Mucosa of stomach (tissue), 1 donor: ENCODE measurements around the gene APBA1.

ENCODE experiments used
- H3K27me3 ChIP-seq: one replicate; pipeline ENCODE4 v1.7.0; 2013; ENCODE audit warnings: mild to moderate bottlenecking, low read length; ENCODE audit not compliant: control insufficient read depth, insufficient read depth
- H3K36me3 ChIP-seq: one replicate; pipeline ENCODE4 v1.7.0; 2013; ENCODE audit warnings: low read length; ENCODE audit not compliant: control insufficient read depth, insufficient read depth
- H3K4me1 ChIP-seq: one replicate; pipeline ENCODE4 v1.7.0; 2013; ENCODE audit warnings: mild to moderate bottlenecking, low read length; ENCODE audit not compliant: control insufficient read depth, insufficient read depth
- H3K4me3 ChIP-seq: one replicate; pipeline ENCODE4 v1.7.0; 2013; ENCODE audit warnings: low read length
- H3K9ac ChIP-seq: one replicate; pipeline ENCODE4 v1.7.0; 2013; ENCODE audit warnings: mild to moderate bottlenecking, low read length, moderate library complexity
- H3K9me3 ChIP-seq: one replicate; pipeline ENCODE4 v1.7.0; 2013; ENCODE audit warnings: mild to moderate bottlenecking, low read length, moderate library complexity; ENCODE audit not compliant: control insufficient read depth
- donor health status: Pancreatic carcinoma.

APBA1 gene

GRCh38 chr9:69535286-69535832 lies 136.8 kb downstream of the APBA1 start:
- Histone ChIP-seq H3K36me3 (no peaks in the 10 kb centered on the region), H3K9ac (no peak overlapping the region), H3K4me1 (no peaks in the 10 kb centered on the region), H3K4me3 (no peak overlapping the region), H3K27me3 (no peaks in the 10 kb centered on the region), H3K9me3 (no peaks in the 10 kb centered on the region)

DNA sequence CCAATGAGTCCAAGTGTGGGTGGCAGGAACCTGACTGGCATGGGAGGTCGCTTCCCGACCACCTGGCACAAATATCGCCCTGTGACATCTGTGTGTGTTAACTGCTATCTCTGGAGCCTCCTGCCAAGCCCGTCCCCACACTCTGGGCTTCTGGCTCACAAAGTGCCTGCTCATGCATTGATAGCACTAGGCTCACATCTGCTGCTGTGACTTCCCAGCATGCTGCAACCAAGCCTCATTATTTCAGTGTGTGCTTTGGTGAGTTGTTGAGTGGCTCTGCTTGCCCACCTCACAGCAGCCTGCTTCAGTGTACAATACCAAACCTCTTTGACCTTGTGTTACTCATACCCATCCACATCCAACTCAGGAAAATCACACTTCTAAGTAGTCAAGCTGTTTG lies 139.8 kb downstream of the APBA1 start:
- H3K9me3 ChIP-seq = no peaks in the 10 kb centered on the region
- H3K27me3 ChIP-seq = no peaks in the 10 kb centered on the region
- no peaks in the 10 kb centered on the region for H3K36me3 ChIP-seq
- H3K4me3 ChIP-seq = no peak overlapping the region
- no peak overlapping the region for H3K9ac ChIP-seq
- H3K4me1 ChIP-seq = no peaks in the 10 kb centered on the region

GRCh38 chr9:69527454-69527853 lies 144.7 kb downstream of the APBA1 start:
- no peaks in the 10 kb centered on the region for H3K27me3 ChIP-seq
- H3K4me3 ChIP-seq = no peak overlapping the region
- H3K9me3 ChIP-seq = no peaks in the 10 kb centered on the region
- H3K36me3 ChIP-seq = no peaks in the 10 kb centered on the region
- H3K9ac ChIP-seq = no peak overlapping the region
- no peaks in the 10 kb centered on the region for H3K4me1 ChIP-seq

DNA sequence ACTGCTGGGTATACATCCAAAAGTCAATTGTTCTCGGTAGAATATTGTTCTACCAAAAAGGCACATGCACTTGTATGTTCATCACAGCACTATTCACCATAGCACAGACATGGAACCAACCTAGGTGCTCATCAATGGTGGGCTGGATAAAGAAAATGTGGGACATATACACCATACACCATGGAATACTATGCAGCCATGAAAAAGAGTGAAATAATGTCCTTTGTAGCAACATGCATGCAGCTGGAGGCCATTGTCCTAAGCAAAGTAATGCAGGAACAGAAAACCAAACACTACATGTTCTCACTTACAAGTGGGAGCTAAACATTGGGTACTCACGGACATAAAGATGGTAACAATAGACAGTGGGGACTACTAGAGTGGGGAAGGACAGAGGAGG lies 145.5 kb downstream of the APBA1 start:
- H3K4me3 ChIP-seq = no peak overlapping the region
- no peaks in the 10 kb centered on the region for H3K4me1 ChIP-seq
- H3K9ac ChIP-seq = no peak overlapping the region
- no peaks in the 10 kb centered on the region for H3K36me3 ChIP-seq
- H3K27me3 ChIP-seq = no peaks in the 10 kb centered on the region
- H3K9me3 ChIP-seq = no peaks in the 10 kb centered on the region

- Histone ChIP-seq H3K9me3 (no peaks in the 10 kb centered on the region), H3K4me3 (no peak overlapping the region), H3K9ac (no peak overlapping the region), H3K36me3 (no peaks in the 10 kb centered on the region), H3K4me1 (no peaks in the 10 kb centered on the region), H3K27me3 (no peaks in the 10 kb centered on the region)
These were observed 152.5 kb downstream of the APBA1 start for GRCh38 chr9:69519470-69520240.

DNA sequence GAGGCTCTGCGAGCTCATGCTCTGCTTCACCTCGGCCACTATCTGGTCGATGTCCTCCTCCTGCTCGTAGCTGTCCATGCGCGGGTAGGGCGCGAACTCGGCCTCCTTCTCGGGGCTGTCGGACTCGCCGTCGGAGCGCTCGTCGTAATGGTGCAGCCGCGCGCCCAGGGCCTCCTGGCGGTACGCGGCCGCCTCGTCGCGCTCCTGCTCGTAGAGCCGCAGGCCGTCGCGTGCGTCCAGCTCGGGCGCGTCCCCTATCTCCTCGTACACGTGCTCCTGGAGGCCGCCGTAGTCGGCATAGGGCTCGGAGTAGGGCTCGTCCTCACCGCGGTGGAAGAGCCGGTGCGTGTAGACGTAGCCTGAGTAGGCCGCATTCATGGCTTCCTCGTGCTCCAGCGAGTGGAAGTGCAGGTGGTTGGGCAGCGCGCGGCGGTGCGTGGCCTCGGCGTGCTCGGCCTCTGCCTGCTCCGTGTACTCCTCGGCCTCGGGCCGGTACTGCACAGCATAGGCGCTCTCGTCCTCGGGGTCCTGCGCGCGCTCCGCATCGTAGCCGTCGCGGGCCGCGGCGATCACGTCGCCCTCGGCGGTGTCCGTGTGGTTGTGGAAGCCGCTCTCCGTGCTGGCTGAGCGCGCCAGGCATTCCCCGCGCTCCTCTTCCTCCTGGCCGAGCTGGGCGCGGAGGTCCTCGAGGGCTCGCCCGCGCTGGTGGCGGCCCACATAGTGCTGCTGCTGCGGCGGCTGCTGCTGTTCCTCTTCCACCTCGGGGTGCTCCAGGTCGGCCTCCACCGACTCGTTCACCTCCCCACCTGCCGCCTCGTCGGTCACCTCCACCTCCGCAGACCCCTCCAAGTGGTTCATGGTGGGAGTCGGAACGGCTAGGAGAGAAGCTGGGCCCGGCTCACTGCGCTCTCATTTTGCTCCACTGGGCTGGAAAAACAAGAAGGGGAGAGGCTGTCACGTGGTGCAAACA lies 155.5 kb downstream of the APBA1 start:
- Histone ChIP-seq H3K36me3 (no peaks in the 10 kb centered on the region), H3K9ac (no peak overlapping the region), H3K4me3 (no peak overlapping the region), H3K4me1 (no peaks in the 10 kb centered on the region), H3K27me3 (no peaks in the 10 kb centered on the region), H3K9me3 (no peaks in the 10 kb centered on the region)

DNA sequence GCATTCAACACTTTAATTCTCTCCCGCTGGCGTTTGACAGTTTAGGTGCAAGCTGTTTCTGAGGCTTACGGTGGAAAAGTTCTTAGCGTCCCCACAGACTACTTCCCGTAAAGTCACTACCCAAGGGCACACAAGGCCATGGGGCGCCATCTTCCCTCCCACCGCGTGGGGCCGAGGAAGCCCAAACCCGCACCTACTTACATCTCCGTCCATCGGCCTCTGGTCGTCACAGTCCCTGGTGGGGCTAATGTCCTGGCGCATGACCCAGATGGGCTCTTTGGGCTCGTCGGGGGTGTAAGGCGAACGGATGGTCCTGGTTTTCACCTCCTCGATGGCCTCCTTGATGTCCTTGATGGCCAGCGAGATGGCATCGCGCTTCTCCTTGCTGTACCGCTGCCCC lies 156.4 kb downstream of the APBA1 start:
- H3K9me3 ChIP-seq = no peaks in the 10 kb centered on the region
- H3K4me1 ChIP-seq = no peaks in the 10 kb centered on the region
- no peaks in the 10 kb centered on the region for H3K27me3 ChIP-seq
- H3K9ac ChIP-seq = no peak overlapping the region
- H3K4me3 ChIP-seq = no peak overlapping the region
- H3K36me3 ChIP-seq = no peaks in the 10 kb centered on the region

DNA sequence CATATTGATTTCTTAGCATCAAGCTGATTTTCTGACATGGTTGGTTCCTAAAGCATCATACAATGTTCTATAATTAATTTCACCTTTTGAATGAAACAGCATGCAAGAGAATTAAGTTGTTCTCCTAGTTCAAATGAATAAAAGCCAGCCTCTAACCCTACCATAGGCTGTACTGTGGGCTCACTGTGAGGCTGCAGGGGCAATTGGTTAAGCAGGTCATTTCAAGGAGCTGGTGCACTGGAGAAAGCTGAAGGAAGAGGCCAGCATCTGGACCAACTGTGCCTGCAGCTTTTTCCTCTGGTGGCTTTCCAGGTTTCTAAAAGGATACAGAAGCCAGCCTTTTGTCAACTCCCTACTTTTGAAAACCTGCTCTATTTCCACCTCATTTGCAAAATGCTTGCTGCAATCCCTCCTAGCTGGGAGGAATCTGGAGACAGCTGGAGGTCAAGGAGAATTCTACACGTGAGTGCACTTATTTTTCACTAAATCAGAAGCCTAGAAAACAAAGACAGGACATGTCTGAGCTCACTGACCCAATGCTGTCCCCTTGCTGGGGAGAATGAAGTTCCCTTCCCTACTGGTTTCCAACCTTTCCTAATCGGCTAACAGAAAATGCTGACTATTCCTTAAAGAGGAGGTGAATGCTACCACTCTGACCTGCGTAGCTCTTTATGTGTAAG lies 158.9 kb downstream of the APBA1 start:
- H3K36me3 ChIP-seq = no peaks in the 10 kb centered on the region
- no peak overlapping the region for H3K9ac ChIP-seq
- H3K27me3 ChIP-seq = no peaks in the 10 kb centered on the region
- H3K9me3 ChIP-seq = no peaks in the 10 kb centered on the region
- no peaks in the 10 kb centered on the region for H3K4me1 ChIP-seq
- no peak overlapping the region for H3K4me3 ChIP-seq

- Histone ChIP-seq H3K9ac (no peak overlapping the region), H3K27me3 (no peaks in the 10 kb centered on the region), H3K9me3 (no peaks in the 10 kb centered on the region), H3K36me3 (no peaks in the 10 kb centered on the region), H3K4me3 (no peak overlapping the region), H3K4me1 (no peaks in the 10 kb centered on the region)
These were observed 168.1 kb downstream of the APBA1 start for GRCh38 chr9:69504058-69504457.

DNA sequence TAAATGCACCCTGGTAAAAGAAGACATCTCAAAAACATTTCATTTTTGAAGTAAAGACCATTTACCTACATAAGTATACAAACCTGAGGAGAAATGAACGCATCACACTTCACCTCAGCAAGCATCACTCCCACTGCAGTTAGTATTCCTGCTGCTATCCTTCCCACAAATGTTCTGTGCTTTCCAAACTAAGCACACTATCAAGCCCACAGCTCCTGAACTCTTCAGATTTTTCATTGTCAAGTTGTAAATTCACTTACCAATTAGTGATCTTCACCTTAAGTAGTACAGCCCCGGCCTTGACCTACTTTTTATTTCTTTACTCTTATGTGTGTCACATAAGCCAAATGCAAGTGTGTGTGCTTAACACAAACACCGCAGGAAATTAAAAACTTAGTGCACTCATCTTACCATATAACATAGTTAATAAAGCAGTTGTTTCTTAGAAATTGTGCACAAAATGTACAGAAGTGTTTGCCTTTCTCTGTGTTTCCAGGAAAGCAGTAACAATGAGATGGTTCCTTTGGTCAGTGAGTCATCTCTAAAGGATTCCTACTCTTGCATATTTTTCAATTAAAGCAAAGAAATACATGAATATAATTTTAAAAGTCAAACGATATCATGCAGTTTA lies 169.4 kb downstream of the APBA1 start:
- no peaks in the 10 kb centered on the region for H3K4me1 ChIP-seq
- no peaks in the 10 kb centered on the region for H3K9me3 ChIP-seq
- no peaks in the 10 kb centered on the region for H3K36me3 ChIP-seq
- no peak overlapping the region for H3K4me3 ChIP-seq
- H3K9ac ChIP-seq = no peak overlapping the region
- H3K27me3 ChIP-seq = no peaks in the 10 kb centered on the region

GRCh38 chr9:69500896-69501295 lies 171.3 kb downstream of the APBA1 start:
- no peaks in the 10 kb centered on the region for H3K9me3 ChIP-seq
- no peaks in the 10 kb centered on the region for H3K27me3 ChIP-seq
- no peaks in the 10 kb centered on the region for H3K4me1 ChIP-seq

More at GRCh38 chr9:69500896-69501295, 171.3 kb downstream of the APBA1 start:
- Histone ChIP-seq H3K9ac (no peak overlapping the region), H3K4me3 (no peak overlapping the region), H3K36me3 (no peaks in the 10 kb centered on the region)
